GM20000 (cell line): ENCODE data around the gene CSMD2.

Experiments
- DNase-seq: peaks from one replicate; pipeline ENCODE4 v3.0.0; 2012; ENCODE audit warnings: low spot score
- TF ChIP-seq, protein P1 (sequence below): IDR thresholded peaks from 2 replicates; pipeline ENCODE4 v1.5.1; 2012; ENCODE audit warnings: mild to moderate bottlenecking, control low read depth; ENCODE audit errors: extremely low read depth, missing control alignments

The CSMD2 gene

DNA sequence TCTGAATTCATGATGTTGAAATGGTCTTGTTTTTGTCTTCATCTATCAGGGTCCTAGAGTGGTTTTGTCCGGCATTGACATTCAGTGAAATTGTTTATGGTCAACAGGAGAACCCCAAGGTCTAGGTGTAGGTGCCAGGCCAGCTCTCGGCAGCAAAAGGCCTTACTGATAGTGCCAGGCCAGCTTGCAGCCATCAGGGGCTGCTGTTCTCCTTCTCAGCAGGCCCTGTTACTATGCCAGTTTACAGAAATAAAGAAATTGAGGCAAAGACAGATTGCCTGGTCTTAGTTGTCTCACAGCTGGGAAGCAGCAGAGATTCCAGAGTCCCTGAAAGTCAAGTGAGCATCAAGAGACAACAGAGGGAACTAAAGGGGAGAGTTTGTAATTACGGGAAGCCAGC lies 289.2 kb downstream of the CSMD2 start:
- TF ChIP-seq, protein P1, sequence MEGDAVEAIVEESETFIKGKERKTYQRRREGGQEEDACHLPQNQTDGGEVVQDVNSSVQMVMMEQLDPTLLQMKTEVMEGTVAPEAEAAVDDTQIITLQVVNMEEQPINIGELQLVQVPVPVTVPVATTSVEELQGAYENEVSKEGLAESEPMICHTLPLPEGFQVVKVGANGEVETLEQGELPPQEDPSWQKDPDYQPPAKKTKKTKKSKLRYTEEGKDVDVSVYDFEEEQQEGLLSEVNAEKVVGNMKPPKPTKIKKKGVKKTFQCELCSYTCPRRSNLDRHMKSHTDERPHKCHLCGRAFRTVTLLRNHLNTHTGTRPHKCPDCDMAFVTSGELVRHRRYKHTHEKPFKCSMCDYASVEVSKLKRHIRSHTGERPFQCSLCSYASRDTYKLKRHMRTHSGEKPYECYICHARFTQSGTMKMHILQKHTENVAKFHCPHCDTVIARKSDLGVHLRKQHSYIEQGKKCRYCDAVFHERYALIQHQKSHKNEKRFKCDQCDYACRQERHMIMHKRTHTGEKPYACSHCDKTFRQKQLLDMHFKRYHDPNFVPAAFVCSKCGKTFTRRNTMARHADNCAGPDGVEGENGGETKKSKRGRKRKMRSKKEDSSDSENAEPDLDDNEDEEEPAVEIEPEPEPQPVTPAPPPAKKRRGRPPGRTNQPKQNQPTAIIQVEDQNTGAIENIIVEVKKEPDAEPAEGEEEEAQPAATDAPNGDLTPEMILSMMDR, result no peak
- DNase-seq, result no peak

DNA sequence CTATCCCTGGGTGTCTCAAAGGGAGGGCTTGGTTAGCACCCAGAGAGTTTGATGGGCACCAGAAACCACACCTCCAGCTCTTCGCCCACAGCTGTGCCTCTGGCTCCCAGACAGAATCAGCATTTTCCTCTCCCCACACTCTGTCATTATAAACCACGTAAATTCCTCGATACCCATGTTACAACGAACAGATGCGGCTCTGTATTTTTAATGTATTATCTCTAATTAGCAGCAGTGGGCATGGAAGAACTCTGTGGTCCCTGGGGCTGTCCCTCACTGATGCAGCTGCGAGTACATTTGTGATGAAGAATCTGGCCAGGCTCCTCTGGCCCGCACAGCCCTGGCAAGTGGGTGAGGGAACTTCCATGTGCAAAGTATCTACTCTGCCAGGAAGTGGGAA lies 290.4 kb downstream of the CSMD2 start:
- DNase-seq, result no peak
- TF ChIP-seq, protein P1, result no peak

DNA sequence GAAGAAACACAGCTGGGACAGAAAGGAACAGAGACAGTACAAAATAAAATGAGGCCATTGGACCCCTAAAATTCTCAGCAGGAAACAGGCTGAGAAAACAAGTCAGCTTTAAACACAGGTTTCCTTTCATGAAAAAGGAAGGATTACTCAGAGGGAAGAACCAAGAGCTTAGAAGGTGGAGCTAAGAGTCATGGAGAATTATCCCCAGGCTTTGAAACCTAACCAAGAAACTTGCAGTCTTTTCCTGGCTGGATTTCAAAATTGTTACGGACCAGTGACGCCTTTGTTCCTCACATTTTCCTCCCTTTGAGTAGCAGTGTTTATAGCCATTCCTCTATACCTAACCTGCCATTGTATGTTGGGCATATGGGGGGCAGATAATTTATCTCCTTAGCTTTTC lies 292.3 kb downstream of the CSMD2 start:
- TF ChIP-seq, protein P1, result no peak
- no peak for DNase-seq

DNA sequence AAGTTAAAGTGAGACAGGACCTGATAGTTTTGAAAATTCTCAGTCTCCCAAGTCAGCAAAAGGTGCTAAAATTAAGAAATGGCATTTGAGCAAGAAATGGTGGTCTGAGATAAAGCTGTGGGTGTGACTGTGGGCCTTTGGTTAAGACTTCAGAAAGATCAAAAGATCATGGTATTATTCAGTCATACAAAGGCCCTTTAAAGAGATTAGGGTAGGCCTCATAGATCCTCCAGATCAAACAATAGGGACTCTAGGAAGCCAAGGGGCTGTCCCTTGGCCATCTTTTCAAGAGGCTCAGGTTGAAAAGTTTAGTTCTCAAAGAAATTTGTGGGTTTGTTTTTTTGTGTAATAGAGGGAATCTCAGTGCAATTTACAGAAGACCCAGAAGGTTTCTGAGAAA lies 292.8 kb downstream of the CSMD2 start:
- TF ChIP-seq, protein P1, result no peak
- DNase-seq, result no peak

DNA sequence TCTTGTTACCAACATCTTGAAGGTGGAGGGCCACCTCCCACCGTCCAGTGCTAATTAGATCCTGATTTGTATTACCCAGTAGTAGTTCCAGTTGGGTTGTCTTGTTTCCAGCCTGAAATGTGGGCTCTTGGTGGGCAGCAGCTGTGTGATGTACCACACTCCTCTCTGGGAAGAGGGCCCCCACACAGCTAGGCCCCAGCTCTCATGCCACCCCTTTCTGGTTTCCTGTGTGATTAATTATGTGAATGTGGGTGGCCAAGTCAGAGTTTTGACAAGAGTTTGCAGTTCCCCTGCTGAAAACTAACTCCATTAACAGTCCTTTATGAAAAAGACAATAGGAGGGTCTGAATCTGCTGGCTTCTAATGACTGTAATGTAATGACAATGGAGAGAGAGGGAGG lies 297.3 kb downstream of the CSMD2 start:
- DNase-seq, result no peak
- TF ChIP-seq, protein P1, result no peak

DNA sequence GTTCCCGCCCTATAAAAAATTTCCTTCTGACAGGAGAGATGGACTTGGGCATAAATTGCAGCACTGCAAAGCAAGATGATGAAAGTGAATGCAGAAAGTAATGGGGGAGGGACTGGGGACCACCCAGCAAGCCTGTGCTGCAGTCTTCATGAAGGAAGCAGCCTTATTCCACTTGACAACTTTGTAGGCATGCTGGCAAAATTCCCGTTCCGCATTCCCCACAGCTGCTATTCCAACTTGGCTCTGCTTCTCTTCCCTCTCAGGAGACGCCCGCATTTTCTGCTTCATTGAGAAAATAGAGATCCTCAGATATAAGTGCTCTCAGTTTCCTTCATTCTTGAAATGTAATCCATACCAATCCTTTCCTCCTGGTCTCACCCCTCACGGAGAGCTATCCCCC lies 298.7 kb downstream of the CSMD2 start:
- TF ChIP-seq, protein P1, result no peak
- no peak for DNase-seq

DNA sequence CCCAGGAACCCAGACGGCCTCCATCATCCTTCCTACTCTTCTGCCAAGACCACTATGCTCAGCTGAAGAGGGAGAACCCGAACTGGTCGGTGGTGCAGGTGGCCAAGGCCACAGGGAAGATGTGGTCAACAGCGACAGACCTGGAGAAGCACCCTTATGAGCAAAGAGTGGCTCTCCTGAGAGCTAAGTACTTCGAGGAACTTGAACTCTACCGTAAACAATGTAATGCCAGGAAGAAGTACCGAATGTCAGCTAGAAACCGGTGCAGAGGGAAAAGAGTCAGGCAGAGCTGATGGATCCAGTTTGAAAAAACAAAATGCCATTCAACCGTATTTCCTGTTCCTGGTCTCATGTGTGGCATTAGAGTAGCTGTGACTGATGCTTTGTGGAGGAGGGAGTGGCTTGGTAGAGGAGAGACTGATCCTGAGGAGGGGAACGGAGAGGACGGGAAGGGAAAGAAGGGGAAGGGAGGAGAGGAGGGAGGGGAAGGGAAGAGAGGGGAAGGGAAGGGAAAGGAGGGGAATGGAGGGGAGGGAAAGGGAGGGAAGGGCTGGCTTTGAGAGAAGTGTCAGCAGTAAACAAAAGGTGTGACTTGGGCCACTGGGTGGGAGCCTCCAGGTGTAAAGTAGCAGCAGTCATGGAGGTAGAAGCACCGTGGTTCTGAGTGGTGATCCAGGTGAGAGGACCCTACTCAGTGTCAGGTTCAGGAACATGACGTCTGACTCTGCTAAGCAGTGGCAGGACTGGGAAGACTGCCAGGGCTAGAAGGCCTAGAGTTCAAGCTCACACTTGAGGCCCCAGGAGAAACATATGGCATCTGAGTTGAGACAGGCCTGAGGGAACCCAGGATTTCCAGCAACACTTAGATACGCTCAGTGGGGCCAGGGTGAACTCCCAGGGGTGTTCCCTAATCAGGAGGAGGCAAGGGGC lies 300.3 kb downstream of the CSMD2 start:
- TF ChIP-seq, protein P1, result no peak
- DNase-seq, result no peak
